MCF 10A (cell line): ENCODE measurements around the gene RAB36. TPM values are rescaled to one million over a fixed set of nuclear protein-coding genes. Genes with fewer than 3 reads are reported as not detected.

Source experiments
- BruUV-seq: library from RNA; stranded (reverse); fragments of 400-500 nt; replicated peaks from 2 replicates; lab custom pipeline; 2021; lab: Mats Ljungman, UMichigan
- CTCF ChIA-PET: fragments of 300-600 bp; sonication (Branson Sonifier 250); formaldehyde crosslinking; extraction: SDS; loops from one replicate; lab custom pipeline; 2021; ENCODE audit warnings: antibody characterized with exemption, inconsistent platforms; lab: Yijun Ruan, JAX
- POLR2A ChIA-PET: fragments of 300-600, 350-650 bp; sonication (Branson Sonifier 250); formaldehyde crosslinking; extraction: SDS; loops from one replicate; lab custom pipeline; 2020; ENCODE audit warnings: antibody characterized with exemption, inconsistent platforms; lab: Yijun Ruan, JAX
- DNase-seq: peaks from one replicate; pipeline ENCODE4 v3.0.0-alpha.2; 2018; ENCODE audit not compliant: unreplicated experiment
- H3K27ac Mint-ChIP-seq: one replicate; pipeline ENCODE4 v1.8.0; 2022; ENCODE audit warnings: mild to moderate bottlenecking, low read depth, mixed read lengths; ENCODE audit not compliant: unreplicated experiment
- H3K27me3 Mint-ChIP-seq: one replicate; pipeline ENCODE4 v1.8.0; 2022; ENCODE audit warnings: mixed read lengths; ENCODE audit not compliant: insufficient read depth, unreplicated experiment
- H3K36me3 Mint-ChIP-seq: one replicate; pipeline ENCODE4 v1.8.0; 2022; ENCODE audit warnings: mild to moderate bottlenecking, moderate library complexity, mixed read lengths; ENCODE audit not compliant: insufficient read depth, unreplicated experiment
- H3K4me1 Mint-ChIP-seq: one replicate; pipeline ENCODE4 v1.8.0; 2022; ENCODE audit warnings: mixed read lengths; ENCODE audit not compliant: insufficient read depth, unreplicated experiment
- H3K4me3 Mint-ChIP-seq: one replicate; pipeline ENCODE4 v1.8.0; 2022; ENCODE audit warnings: mild to moderate bottlenecking, moderate library complexity, mixed read lengths; ENCODE audit not compliant: unreplicated experiment
- H3K9me3 Mint-ChIP-seq: one replicate; pipeline ENCODE4 v1.8.0; 2022; ENCODE audit warnings: mixed read lengths; ENCODE audit not compliant: unreplicated experiment
- CTCF ChIP-seq: fragments of 200-600 bp; IDR thresholded peaks from one replicate; pipeline ENCODE4 v1.8.0; 2022; ENCODE audit warnings: antibody characterized with exemption, mild to moderate bottlenecking; ENCODE audit not compliant: unreplicated experiment
- intact Hi-C: fragments of 100-400 bp; cut with micrococcal nuclease; formaldehyde crosslinking; loops from 2 replicates; pipeline ENCODE4 v1.14.1; 2022
- total RNA-seq: library from RNA; stranded (reverse); gene quantifications from 2 replicates; pipeline ENCODE4 v1.2.3, GENCODE V29; 2022

RAB36 gene
- total RNA-seq, 1 experiment from 2014 or later = 8.5 TPM

GRCh38 chr22:23101524-23101923, 43.8 kb upstream of the RAB36 start:
- no peak for TF ChIP-seq CTCF
- intact Hi-C loops = no loop called here
- ChIA-PET POLR2A (no interaction called here), CTCF (no interaction called here)
- no peak overlapping the region for H3K27ac Mint-ChIP-seq
- no peaks in the 10 kb centered on the region for H3K4me1 Mint-ChIP-seq
- no TSS peak for BruUV-seq
- no peak for DNase-seq
- H3K36me3 Mint-ChIP-seq = no peaks in the 10 kb centered on the region
- H3K27me3 Mint-ChIP-seq = no peaks in the 10 kb centered on the region
- no peak overlapping the region for H3K4me3 Mint-ChIP-seq
- H3K9me3 Mint-ChIP-seq = no peaks in the 10 kb centered on the region

GRCh38 chr22:23102002-23102655, 43.1 kb upstream of the RAB36 start:
- DNase-seq = no peak
- H3K4me3 Mint-ChIP-seq = no peak overlapping the region
- H3K27ac Mint-ChIP-seq = no peak overlapping the region
- CTCF ChIA-PET = no interaction called here
- BruUV-seq = no TSS peak
- no peak for TF ChIP-seq CTCF
- intact Hi-C loops = no loop called here
- POLR2A ChIA-PET = no interaction called here
- no peaks in the 10 kb centered on the region for H3K4me1 Mint-ChIP-seq
- H3K36me3 Mint-ChIP-seq = no peaks in the 10 kb centered on the region
- no peaks in the 10 kb centered on the region for H3K9me3 Mint-ChIP-seq
- H3K27me3 Mint-ChIP-seq = no peaks in the 10 kb centered on the region

GRCh38 chr22:23102776-23103175, 42.5 kb upstream of the RAB36 start:
- H3K27ac Mint-ChIP-seq = no peak overlapping the region
- H3K4me3 Mint-ChIP-seq = no peak overlapping the region
- CTCF ChIA-PET = interaction anchor here (0.7 kb wide), 1 partner anchor 15 kb away, joined by 3 read pairs; no protein-coding TSS in a partner anchor
- POLR2A ChIA-PET = no interaction called here
- no peak for TF ChIP-seq CTCF
- H3K4me1 Mint-ChIP-seq = no peaks in the 10 kb centered on the region
- DNase-seq = no peak
- H3K27me3 Mint-ChIP-seq = no peaks in the 10 kb centered on the region
- no peaks in the 10 kb centered on the region for H3K36me3 Mint-ChIP-seq
- intact Hi-C loops = no loop called here
- no peaks in the 10 kb centered on the region for H3K9me3 Mint-ChIP-seq
- no TSS peak for BruUV-seq

- intact Hi-C loops = no loop called here
- Mint-ChIP-seq H3K4me1 (no peaks in the 10 kb centered on the region), H3K4me3 (no peak overlapping the region), H3K36me3 (no peaks in the 10 kb centered on the region), H3K27ac (no peak overlapping the region), H3K27me3 (no peaks in the 10 kb centered on the region), H3K9me3 (no peaks in the 10 kb centered on the region)
- TF ChIP-seq CTCF = no peak
- BruUV-seq = no TSS peak
- ChIA-PET POLR2A (no interaction called here), CTCF (interaction anchor here (0.7 kb wide), 2 partner anchors 15 to 209 kb away, joined by 3 to 6 read pairs; no protein-coding TSS in a partner anchor)
- no peak for DNase-seq
Measured at GRCh38 chr22:23103199-23103954, 41.9 kb upstream of the RAB36 start.
